IPS-NIHi7 (cell line): ENCODE data around the gene DIABLO.
"Not testable (repeated sequence)": the region's sequence is repeated elsewhere in the genome, so short reads cannot be mapped to it uniquely, and the experiment has no call there.

Experiments
- DNase-seq: peaks from one replicate; pipeline ENCODE4 v3.0.0; 2012; ENCODE audit warnings: mixed read lengths; ENCODE audit errors: extremely low spot score

DIABLO gene

DNA sequence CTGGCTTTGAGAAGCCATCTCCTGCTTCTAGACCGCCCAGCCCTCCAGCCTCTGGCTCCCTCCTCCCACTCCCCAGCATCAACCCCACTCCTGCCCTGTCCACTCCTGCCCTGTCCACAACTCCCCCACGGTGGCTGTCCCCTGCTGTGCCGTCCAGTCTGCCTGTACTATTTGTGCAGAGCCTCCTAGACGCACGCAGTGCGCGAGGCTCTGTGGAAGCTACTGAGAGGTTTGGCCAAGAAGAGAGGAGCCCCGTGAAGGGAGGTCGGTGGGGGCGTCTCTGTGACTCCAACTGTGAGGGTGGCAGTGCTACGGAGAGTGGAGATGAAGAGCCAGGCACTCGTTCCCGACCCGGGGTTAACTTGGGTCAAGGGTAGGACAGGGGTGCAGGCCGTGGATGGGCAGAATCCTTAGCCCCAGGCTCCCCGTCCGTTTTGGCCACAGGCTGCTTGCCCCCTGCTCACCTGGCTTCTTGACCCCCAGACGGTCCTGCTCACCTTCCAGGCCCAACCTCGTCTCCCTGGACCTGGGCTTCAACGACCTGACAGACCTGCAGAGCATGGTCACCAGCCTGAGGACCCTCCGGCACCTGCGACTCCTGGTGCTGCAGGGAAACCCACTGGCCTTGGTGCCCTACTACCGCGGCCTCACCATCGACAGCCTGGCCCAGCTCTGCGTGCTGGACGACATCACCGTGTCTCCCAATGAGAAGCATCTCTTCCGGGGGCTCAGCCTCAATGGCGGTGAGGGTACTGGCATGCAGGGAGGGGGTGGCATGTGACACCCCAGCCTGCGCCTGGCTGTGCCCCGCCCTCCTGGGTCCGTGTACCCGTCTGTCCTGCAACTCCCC lies 36.0 kb downstream of the DIABLO start:
- DNase-seq = no peak

GRCh38 chr12:122187466-122187865 lies 38.4 kb downstream of the DIABLO start:
- no peak for DNase-seq

DNA sequence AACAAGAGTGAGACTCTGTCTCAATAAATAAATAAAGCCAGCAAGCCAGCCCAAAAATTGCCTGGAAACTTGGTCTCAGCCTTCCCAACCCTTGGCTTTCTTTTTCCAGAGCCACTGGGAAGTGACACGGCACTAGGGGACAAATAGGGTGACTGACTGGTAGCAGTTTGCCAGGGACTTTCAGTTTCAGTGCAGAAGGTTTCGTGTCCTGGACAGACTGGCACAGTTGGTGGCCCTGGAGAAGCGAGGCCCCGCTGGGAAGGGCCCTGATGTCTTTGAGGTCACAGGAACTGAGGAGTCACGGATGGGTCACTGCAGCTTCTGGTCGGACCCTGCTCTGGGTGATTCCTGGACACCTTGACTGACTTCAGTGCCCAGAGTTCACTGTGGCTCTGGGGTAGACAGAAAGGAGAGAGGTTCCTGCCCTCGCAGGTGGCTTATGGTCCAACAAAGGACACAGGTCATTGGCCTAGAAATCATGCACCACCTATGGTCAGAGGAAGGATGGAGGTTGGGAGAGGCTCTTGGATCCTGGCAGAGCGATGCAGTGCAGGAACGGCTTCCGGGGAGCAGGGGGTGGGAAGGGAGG lies 40.3 kb downstream of the DIABLO start:
- no peak for DNase-seq

DNA sequence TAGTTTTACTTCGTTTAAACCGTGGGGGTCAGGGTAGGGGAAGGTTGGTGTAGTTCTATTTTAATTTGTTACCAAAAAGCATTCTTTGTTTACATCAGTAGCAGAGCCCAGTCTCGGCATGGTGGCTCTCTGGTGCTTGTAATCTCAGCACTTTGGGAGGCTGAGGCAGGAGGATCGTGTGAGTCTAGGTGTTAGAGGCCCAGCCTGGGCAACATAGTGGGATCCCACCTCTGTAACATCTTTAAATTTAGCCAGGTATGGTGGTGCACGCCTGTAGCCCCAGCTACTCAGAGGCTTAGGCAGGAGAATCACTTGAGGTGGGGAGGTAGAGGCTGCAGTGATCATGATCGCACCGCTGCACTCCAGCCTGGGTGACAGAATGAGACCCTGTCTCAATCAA lies 40.8 kb downstream of the DIABLO start:
- DNase-seq = no peak

DNA sequence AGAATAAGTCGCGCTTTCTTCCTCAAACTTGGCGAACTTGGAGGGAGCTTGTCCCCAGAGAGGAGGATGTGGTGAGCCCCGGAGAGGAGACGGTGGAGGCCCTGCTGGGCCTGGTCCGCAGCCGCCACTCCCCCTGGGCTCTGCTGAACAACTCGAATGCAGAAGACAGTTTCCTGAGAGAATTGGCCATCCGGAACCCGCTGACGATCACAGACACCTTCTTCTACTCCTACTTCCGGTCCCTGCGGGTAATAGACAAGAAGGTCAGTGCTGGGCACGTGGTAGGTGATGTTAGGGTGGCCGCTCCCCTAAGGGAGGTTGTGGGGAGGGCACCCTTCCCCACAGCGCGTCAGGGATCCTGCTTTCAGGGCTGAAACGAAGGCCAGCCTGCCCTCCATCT lies 41.3 kb downstream of the DIABLO start:
- DNase-seq = no peak

- no peak for DNase-seq
Observed at GRCh38 chr12:122183588-122183940, 42.3 kb downstream of the DIABLO start.

- DNase-seq = peak; percentile 85
Observed at GRCh38 chr12:122182887-122183587, 42.8 kb downstream of the DIABLO start, which contains the start of gene LRRC43. Gene LRRC43 (plus strand): TSS chr12:122183123. CDS start chr12:122183145, 22 bp downstream.

DNA sequence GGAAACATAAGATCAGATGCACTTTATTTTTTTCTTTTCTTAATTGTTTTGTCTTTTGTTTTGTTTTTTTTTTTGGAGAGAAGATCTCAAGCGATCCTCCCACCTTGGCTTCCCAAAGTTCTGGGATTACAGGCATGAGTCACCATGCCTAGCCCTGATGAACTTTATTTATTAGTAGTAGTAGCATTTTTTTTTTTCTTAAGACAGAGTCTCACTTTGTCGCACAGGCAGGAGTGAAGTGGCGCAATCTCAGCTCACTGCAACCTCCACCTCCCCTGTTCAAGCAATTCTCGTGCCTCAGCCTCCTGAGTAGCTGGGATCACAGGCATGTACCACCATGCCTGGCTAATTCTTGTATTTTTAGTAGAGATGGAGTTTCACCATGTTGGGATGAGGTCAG lies 49.4 kb downstream of the DIABLO start:
- DNase-seq = not testable (repeated sequence)

DNA sequence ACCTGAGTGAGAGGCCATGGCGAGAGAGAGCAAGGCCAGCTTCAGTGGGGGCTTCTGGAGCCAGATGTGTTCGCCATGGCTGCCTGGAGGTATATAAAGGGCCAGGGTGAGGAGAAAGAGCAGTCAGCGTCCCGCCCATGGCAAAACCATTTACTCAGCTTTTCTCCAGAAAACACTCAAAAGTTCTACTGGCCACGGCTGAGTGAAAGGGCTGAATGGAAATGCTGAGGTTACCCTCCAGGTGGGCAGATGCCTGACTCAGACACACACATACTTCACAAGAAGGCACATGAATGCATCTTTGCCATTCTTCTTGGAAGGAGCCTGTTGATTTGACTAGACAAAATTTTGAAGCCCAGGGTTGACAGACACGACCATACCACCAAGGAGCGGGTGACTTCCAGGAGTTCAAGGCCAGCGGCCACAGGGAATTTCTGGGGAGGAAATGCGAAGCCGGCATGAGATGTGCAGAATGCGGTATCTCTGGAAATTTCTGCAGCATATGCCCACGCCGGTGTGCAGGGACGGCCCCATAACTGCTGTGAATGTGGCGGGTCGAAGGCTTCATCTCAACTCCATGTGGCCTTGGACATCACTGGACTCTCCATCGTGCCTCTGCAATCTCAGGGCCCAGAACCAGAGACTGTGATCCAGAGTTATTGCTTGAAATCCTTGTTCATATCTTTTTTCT lies 51.6 kb downstream of the DIABLO start, which contains the start of gene IL31:
IL31 (minus strand) TSS at position 67 of the 691 bp plus-strand sequence; CDS start at position 18, 49 bp downstream.
- DNase-seq = no peak

GRCh38 chr12:122172262-122172939 lies 53.5 kb downstream of the DIABLO start:
- DNase-seq = no peak

DNA sequence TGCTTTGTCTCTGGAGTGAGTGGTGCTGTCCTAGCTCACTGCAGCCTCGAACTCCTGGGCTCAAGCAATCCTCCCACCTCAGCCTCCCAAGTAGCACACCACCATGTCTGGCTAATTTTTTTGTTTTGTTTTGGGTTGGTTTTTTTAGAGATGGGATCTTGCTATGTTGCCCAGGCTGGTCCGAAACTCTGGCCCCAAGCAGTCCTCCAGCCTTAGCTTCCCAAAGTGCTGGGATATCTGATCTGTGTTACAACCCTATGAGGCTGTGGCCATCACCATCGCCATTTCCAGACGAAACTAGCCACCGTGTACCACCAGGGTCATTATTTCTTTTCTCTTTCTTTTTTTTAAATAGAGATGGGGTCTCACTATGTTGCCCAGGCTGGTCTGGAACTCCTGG lies 54.5 kb downstream of the DIABLO start:
- no peak for DNase-seq

GRCh38 chr12:122168492-122168891 lies 57.4 kb downstream of the DIABLO start:
- DNase-seq = no peak

GRCh38 chr12:122167356-122167925 lies 58.4 kb downstream of the DIABLO start:
- DNase-seq = no peak

- DNase-seq = peak; percentile 10
Observed at GRCh38 chr12:122166422-122167349, 59.2 kb downstream of the DIABLO start.

GRCh38 chr12:122162976-122163375 lies 62.9 kb downstream of the DIABLO start:
- no peak for DNase-seq

- DNase-seq = no peak
Observed at GRCh38 chr12:122161682-122162081, 64.2 kb downstream of the DIABLO start.

DNA sequence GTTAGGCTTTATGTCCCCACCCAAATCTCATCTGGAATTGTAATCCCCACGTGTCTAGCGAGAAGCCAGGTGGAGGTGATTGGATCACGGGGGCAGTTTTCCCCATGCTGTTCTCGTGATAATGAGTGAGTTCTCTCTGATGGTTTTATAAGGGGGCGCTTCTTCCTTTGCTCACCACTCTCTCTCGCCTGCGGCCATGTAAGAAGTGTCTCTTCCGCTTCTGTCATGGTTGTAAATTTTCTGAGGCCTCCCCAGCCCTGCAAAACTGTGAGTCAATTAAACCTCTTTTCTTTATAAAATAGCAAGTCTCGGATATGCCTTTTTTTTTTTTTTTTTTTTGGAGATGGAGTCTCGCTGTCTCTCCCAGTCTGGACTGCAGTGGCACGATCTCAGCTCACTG lies 65.1 kb downstream of the DIABLO start:
- no peak for DNase-seq

GRCh38 chr12:122159882-122160281 lies 66.0 kb downstream of the DIABLO start:
- DNase-seq = no peak

DNA sequence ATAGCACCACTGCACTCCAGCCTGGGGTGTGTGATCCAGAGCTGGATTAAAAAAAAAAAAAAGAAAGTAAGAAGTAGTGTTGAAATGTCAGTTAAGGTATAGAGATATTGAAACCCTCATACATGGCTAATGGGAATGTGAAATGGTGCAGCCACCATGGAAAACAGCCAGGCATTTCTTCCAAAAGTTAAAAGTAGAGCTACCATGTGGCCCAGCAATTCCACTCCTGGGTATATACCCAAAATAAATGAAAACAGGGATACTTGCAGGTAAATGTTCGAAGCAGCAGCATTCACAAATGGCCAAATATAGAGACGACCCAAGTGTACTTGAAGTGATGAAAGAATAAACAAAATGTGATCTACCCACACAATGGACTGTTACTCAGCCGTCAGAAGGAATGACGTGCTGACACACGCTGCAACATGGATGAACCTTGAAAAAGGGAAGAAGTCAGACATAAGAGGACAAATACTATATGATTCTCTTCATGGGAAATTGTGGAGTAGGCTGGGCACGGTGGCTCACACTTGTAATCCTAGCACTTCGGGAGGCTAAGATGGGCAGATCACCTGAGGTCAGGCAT lies 67.1 kb downstream of the DIABLO start:
- DNase-seq = no peak
